T1000 (cell line): ENCODE data around the gene FMN2.

Experiments
- DNase-seq: peaks from one replicate; lab custom pipeline; 2025; ENCODE audit warnings: mixed read lengths; lab: John Stamatoyannopoulos, UW

FMN2 gene

DNA sequence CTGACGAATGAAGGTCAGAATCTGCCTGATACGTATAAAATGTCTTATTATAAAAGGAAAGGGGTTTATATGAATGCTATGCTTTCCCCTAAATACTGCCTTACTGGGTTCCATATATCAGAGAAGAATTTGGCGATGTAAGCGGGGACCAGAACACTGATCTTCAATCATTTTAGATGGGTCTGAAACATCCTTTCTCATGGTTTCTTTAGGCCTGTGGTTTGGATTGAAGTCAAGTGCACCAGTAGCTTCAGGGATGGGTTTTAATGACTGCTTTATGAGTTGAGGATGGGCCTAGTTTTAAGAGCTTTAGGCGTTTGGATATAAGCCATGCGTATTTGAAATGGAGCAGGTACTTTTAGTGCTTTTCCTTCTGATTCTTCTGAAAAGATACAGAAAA, 6.9 kb downstream of the FMN2 start:
- no peak for DNase-seq

DNA sequence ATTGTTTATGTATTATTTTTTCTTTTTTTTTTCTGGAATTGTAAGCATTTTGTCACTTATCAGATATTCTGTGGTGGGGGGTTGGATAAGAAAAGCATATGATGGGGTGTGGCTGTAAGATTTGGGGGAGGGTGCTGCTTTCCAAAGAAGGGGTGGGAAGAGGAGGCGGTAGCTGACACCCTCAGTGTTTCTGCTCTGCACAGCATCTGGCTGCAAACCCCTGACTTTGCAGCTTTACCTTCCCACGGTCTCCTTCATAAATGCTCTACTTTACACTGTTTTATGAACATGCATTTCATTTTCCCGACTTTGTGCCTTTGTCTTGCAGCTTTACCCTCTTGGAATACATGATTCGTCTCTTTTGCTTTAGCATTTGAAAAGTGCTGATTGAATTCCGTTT, 7.6 kb downstream of the FMN2 start:
- no peak for DNase-seq

DNA sequence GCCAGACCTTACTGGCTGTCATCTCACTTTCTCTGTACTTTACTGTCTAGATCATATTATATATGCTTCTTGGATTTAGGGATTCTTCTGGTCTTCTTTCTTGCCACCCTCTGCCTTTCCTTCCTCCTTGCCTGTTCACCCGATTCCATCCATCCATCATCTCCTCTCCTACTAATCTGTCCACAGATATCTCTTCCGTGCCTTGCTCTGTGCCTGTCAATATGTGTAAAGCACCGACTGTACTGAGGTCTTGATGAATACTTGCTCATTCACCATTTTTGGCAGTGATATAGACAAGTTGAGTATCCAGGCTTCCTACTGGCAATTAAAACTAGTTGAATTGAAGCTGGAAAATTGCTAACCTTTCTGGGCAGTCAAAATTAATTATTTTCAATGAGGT, 8.1 kb downstream of the FMN2 start:
- no peak for DNase-seq

DNA sequence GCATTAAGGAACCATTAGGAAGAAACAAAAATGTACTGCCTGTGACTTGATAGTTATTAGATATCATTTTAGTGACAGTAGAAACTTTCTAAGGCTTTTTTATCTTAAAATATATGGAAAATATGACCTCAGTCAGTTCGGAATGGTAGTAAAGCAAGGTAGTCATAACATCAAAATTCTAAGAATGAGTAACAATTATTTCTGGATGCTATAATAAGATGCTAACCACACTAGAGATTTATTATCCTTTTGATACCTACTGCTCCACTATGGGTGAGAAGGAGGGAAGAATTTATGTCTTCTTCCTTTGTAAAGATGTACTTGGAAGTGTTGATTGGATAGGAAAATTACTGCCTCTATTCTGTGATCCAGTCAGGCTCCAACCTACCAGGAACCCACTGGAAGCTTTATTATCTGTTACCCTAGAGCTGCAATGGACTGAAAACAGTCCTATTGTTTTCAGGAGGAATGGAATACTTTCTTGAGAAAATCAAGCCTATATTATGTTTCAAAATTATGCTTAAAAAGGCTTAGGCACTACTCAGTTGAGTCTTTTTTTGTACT, 8.8 kb downstream of the FMN2 start:
- DNase-seq: no peak

DNA sequence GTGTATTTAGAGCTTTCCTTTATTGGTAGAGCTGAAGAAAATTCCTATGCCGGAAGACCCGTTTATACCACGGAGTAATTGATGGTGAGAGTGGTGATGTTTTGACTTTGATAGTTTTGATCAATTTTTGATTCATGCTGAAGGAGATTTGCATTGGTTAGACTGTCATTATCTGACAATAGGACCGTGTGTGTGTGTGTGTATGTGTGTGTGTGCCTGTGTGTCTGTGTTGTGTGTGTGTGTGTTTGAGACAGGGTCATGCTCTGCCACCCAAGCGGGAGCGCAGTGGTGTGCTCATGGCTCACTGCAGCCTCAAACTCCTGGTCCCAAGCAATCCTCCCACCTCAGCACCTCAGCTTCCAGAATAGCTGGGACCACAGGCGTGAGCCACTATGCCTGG, 9.6 kb downstream of the FMN2 start:
- no peak for DNase-seq

DNA sequence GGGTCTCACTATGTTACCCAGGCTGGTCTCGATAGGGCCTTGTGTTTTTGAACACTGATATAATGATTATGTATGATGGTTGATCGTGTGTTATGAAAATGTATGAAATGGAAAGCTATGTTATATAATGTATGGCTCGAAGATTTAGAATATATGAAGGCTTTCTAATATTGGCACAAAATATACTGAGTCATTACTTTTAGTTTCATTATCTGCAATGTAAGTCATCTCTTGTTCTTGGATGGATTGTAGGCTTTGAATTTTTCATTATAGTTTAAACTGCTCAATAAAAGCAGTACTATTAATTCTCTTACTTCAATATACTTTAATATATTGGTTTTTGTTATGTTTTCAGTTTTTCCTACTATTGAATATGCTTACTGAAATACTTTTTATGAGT, 10.1 kb downstream of the FMN2 start:
- DNase-seq: no peak

DNA sequence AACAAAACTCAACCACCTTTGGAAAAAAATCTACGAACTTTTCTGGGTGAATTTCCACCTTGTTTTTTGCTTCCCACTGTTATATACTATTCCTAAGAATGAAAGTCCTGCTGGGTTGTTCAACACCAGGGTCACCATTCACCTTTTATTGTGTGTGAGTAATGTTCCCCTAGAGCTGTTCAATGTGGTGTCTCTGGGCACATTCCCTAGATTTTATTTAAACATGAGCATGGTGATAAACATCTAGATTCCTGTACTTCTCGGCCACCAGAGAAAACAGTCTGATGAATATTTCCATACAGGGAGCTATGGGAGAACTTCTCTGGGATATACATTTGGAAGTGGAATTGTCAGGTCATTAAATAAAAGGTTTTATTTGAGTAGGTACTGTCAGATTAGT, 13.0 kb downstream of the FMN2 start:
- no peak for DNase-seq

DNA sequence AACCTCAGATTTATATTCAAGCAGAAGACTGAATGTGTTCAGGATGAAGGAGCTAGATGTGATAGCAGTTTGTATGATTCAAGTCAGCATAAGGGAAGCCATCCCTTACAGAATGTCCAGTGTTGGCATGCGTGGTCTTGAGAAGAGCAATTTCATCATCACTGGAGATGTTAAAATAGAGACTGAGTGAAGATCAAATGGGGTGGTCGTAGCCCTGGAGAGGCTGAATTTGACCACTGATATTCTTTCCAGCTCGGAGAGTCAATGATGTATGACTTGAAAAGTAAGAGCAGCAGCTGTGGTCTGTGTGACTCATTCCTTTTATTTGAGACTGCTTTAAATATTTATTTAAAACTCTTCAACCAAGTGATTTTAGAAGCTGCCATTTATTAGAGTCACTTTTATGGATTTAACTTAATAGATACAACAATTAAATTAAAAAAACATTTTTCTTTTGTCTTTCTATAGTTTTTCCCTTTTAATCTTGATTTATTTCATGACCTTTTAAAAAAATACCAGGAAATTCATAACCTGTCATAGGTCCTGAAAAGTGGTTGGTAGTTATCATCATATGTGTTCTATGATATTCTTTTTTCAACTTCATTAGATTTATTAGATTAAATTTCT, 15.5 kb downstream of the FMN2 start:
- DNase-seq: peak; percentile 8

DNA sequence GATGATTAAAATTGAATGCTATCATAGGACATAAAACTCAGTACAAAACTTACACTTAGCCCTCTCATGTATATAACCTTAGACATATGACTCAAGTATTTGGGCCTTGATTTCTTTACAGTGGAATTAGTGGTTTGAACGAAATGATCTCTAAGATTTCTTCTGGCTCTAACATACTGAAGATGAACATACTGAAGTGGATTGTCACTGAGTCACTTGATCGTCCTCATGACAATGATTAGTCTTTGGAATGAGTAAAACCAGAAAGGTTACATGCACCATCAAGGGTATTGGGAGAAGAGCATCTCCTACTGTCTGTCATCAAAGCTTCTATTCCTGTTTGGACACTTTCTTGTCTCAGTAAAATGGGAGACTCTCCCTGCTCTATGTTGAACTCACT, 17.4 kb downstream of the FMN2 start:
- DNase-seq: no peak

DNA sequence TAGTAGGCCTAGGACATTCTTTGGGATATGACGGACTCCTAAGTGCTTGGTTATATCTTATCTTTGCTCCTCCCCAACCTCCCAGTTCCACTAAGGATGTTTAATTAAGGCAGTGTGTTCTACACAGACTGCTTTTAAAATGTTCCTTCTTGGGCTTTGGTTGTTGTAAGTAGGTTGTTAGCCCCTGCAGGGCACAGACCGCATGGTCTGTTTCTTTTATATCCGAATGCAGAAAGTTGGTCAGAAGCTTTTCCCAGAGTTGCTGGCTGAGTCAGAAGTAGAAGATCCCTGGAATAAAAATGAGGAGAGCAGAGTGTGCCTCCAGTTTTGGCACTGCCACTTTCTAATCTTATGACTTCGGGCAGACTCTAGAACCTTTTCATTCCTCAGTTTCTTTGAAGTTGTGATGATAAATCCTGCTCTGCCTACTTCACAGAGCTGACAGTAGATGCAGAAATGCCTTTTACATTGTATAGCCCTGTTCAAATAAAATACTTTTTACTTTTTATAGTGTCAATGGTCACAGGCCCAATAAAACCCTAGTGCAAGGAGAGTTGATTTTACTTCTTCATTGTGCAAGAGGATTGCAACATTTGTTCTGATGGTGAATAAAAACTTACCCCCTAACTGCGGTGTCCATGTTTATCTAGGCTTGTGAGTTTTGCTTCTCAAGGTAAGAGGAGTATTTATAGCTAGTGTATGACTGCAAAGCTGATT, 18.4 kb downstream of the FMN2 start:
- no peak for DNase-seq

DNA sequence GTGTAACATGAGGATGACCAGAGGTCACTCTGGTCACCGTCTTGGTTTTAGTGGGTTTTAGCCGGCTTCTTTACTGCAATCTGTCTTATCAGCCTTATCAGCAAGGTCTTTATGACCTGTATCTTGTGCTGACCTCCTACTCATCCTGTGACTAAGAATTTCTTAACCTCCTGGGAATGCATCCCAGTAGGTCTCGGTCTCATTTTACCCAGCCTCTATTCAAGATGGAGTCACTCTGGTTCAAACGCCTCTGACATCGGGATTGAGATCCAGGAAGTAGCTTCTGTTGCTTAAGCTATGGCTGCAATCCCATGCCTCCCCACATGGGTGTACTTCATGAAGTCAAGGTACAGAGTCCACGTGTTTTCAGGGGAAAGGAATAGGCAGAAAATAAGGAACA, 19.9 kb downstream of the FMN2 start:
- DNase-seq: no peak

DNA sequence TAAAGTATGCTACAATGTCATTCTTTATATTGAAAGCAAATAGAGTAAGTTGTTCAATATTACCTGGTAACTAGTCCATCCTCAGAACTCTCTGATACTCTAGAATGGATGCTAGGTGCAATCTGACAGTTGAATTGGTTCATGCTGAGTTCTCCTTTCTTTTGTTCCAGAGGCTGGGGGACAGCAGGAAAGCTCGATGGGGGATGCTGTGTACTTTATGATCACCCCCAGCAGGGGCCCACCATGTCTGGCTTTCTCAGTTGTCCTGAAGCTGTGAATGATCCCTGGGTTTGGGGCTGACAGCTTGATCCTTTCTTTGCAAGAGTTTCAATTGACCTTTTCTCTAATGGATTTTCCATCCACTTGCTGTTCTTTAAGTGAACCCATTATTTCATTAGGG, 22.5 kb downstream of the FMN2 start:
- DNase-seq: no peak

DNA sequence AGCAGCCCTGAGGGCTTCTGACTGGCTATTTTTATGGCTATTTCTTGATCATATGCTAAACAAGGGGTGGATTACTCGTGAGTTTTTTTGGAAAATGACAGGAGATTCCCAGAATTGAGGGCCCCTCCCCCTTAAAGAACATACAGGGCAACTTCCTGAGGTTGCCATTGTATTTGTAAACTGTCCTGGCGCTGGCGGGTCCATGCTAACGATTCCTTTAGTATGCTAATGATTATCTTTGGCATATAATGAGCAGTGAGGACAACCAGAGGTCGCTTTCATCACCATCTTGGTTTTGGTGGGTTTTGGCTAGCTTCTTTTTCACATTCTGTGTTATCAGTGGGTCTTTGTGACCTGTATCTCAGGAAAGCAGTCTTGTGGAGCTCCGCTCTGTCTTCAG, 24.1 kb downstream of the FMN2 start:
- DNase-seq: no peak

DNA sequence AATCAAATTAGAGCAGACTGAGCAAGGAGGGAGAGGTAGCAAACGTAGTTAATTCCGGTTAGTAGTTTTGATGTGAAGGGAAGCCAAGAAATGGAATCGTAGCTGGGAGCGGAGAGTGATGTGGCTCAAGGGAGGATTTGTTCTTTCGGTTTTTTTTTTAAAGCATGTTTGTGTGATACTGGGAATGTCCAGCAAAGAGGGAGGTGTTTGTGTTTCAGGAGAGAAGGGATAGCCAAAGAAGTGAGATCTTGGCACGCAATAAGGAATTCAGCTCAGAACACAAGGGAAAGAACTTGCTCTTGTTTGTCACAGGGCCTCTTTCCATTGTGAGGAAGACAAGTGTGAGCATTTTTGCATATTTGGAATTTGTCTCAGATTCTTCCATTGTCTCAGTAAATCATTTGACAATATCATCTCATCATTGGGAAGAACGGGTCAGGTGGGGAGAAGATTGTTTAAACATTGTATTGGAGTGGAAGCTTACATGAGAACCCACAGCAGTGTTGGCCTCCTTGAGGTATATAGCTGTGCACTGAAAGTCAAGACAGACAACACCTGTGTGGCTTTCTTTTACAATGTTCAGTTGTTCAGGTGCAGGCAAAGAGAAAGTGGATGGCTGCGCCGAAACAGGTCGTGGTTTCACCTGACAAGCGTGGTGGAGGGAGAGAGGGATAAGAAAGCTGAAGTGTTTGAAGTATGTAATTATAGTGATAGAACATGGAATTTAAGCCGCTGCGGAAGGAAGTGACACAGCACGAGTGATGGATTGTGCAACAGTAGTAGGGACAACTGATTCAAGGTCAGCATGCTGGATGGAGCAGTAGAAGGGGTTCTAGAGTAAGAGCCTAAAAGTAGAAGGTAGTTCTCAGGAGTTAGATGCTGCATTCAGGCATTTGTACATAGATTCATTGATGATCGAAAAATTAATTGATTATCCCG, 25.4 kb downstream of the FMN2 start:
- DNase-seq: no peak

DNA sequence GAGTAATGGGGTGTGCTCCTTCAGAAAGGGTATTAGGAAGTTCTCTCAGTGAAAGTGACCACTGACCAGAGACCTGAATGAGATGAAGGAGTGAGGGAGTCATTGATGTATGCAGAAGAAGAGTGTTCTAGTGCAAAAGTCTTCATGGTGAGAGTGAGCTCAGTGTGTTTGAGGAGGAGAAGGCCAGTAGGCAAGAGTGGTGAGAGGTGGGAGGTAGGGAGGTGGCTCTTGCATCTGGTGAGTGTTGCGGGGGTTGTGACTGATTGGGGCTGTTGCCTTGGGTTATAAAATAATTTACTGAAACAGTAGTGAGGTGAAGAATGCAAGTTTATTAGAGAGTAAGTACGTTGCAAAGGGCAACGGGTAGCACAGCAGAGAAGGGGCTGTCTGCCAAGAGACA, 26.2 kb downstream of the FMN2 start:
- DNase-seq: no peak

DNA sequence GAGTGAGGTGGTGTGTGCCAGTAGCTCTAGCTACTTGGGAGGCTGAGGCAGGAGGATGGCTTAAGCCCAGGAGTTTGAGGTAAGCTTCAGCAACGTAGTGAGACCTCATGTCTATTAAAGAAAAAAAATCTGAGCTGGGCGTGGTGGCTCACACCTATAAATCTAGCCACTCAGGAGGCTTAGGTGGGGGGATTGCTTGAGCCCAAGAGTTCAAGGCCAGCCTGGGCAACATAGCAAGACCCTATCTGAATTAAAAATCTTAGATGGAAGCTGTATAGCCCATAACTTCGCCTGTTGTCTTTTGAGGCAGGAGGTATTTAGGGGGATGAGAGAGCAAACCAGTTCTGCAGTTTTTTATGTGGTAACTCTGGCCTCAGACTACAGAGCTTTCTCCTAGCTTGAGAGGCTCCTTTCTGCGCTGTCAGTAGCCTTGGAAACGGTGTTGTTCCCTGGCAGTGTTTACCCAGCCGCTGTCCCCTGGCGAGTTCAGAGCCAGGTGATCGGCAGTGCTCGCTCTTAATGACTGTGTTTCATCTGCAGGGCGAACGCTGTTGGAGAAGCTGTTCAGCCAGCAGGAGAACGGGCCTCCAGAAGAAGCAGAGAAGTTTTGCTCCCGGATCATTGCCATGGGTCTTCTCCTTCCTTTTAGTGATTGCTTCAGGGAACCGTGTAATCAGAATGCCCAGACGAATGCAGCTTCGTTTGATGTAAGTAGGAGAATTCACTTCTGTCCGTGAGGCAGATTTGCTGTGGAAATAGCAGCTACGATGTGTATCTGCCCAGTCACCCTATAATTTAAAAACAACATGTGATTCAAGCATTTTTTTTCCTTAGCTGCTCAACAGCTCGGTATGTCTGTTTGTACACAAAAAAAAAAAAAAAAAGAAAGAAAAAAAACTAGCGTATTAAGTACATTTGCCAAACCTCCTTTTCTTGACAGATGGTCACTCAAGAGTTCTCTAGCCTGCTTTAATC, 31.2 kb downstream of the FMN2 start:
- DNase-seq: no peak

DNA sequence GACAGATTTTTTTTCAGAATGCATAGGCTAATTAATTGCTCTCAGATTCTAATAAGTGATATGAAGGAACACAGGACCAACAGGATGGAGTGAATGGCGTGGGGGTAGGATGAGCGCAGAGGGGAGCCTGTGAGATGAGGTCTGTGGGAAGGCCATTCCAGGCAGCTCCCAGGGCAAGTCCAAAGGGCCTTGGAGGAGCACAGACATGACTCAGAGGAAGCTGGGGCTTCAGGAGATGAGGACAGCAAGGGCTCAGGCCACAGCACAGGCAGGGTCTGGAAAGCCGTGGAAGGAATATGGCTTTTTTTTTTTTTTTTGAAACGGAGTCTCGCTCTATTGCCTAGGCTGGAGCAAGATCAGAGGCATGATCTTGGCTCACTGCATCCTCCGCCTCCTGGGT, 35.1 kb downstream of the FMN2 start:
- no peak for DNase-seq

DNA sequence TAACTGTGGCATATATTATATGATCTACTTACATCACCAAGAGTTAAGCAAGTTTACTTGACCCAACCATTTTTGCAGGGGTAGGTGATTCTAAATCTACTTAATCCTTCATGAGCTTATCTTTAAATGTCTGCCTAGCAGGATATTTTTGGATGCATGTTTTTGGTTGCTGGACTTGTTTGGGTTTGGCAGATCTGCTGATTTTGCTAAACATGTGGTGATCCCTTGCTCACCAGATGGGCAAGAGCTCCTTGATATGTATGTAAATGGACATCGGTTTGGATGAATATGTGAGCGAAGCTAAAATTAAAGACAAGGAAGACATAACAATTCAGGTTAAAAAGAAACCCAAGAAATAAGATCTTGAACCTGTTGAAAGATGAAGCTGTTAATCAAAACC, 36.7 kb downstream of the FMN2 start:
- no peak for DNase-seq

DNA sequence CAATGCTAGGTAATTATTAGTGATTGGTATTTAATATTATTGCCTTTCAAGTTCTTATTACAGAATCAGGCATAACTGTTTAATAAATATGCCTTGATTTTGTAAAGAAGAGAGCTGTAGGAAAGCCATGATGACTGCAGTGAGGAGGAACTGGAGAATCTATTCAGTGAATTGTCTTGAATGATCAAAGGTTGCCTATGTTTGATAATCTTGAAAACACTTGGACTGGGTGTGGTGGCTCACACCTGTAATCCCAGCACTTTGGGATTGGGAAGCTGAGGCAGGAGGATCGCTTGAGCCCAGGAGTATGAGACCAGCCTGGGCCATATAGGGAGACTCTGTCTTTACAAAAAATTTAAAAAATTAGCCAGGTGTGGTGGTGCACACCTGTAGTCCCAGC, 42.4 kb downstream of the FMN2 start:
- no peak for DNase-seq

DNA sequence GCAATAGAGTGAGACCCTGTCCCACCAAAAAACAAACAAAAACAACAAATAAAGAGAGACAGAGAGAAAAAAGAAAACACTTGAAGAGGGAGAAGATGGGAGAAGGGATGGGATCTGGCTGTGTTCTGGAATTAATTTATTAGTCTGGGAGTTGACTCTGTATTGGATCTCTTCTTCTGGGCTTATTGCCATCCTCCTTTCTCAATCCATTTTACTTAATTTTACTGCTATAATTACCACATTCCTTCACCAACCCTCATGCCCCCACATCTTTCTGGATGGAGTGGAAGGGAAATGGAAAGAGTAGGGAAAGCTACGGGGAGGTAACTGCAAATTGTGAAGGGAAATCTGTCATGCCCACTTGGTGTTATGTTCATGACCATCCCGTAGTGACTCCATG, 42.9 kb downstream of the FMN2 start:
- DNase-seq: no peak

DNA sequence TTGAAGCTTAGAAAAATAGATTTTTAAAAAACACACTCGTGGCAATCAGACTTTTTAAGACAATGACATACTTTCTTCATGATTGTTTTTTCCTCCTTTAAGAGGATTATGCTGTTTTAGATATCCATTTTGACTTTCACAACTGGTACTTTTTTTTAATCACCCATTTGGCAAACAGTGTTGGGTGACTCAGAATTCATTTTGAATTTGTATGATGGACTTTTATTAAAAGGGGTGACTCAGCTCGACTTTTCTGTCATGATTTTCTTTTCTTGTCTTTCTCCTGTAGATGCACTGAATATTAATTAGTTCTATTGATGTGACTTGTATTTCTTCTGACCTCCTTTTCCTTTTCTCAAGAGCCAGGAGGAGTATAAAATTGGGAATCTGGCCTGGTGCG, 44.7 kb downstream of the FMN2 start:
- DNase-seq: no peak

DNA sequence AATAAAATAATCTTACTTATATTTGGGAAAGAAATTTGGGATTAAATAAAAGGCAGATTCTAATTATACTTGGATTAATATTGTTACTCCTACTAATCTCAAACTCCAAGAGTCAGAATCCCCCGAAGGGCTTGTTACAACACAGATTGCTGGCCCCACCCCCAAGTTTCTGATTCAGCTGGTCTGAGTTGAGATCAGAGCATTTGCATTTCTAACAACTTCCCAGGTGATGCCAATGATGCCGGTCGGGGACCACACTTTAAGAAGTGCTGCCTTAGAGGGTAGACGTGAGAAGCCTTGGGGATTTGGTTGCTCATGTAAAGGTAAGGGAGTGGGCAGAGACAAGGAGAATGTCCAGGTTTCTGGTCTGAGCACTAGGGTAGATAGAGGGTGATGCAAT, 47.2 kb downstream of the FMN2 start:
- no peak for DNase-seq
